IPS-18c (cell line): ENCODE results near the gene GTPBP6.
"Not testable (repeated sequence)": the region's sequence is repeated elsewhere in the genome, so short reads cannot be mapped to it uniquely, and the experiment has no call there.

Experiments
- H3K4me3 ChIP-seq: 2 replicates; pipeline ENCODE4 v1.7.0; 2013; ENCODE audit warnings: low read depth, mild to moderate bottlenecking, low read length, moderate library complexity; ENCODE audit not compliant: insufficient read depth
- H3K9me3 ChIP-seq: one replicate; pipeline ENCODE4 v1.6.1; 2013; ENCODE audit warnings: mild to moderate bottlenecking, low read length, moderate library complexity; ENCODE audit not compliant: control insufficient read depth, insufficient read depth

GTPBP6 gene

GRCh38 chrX:330141-330725 lies 11.6 kb upstream of the GTPBP6 start:
- not testable (repeated sequence) for H3K9me3 ChIP-seq, H3K4me3 ChIP-seq

- Histone ChIP-seq H3K9me3 (no peaks in the 10 kb centered on the region), H3K4me3 (no peak overlapping the region)
These were observed 10.8 kb upstream of the GTPBP6 start for GRCh38 chrX:329291-329910.

DNA sequence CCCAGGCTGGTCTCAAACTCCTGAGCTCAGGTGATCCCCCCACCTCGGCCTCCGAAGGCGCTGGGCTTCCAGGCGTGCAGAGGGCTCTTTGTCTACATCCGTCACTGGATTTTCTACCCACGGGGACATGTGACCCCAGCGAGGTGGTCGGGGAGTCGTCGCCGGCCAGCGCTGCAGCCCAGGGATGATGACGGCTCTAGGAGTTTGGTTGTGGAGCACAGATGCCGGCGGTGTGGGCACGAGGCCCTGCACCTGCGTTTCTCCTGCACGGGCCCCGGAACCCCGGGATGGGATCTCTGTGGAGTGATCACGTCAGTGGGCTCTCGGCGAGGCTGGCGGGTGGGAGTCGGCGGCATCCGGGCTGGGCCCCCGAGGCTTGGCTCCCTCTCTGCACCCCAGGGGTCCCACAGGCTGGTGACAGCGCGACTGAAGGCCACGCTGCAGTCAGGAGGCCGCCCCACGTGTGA lies 9.1 kb upstream of the GTPBP6 start:
- H3K9me3 ChIP-seq = no peaks in the 10 kb centered on the region
- no peak overlapping the region for H3K4me3 ChIP-seq

DNA sequence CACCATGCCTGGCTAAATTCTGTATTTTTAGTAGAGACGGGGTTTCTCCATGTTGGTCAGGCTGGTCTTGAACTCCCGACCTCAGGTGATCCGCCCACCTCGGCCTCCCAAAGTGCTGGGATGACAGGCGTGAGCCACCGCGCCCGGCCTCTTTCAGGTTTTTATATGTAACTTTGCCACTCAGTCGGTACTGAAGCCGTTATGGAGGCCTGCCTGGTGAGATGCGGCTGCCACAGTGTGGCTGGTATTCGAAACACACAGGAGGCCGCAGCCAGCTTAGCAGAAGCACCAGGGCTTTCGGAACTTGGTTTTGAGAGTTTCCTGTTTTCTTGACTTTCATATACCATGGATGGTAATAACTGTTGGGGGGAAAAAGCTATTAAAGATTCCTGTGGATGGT lies 6.1 kb upstream of the GTPBP6 start:
- not testable (repeated sequence) for H3K9me3 ChIP-seq, H3K4me3 ChIP-seq

DNA sequence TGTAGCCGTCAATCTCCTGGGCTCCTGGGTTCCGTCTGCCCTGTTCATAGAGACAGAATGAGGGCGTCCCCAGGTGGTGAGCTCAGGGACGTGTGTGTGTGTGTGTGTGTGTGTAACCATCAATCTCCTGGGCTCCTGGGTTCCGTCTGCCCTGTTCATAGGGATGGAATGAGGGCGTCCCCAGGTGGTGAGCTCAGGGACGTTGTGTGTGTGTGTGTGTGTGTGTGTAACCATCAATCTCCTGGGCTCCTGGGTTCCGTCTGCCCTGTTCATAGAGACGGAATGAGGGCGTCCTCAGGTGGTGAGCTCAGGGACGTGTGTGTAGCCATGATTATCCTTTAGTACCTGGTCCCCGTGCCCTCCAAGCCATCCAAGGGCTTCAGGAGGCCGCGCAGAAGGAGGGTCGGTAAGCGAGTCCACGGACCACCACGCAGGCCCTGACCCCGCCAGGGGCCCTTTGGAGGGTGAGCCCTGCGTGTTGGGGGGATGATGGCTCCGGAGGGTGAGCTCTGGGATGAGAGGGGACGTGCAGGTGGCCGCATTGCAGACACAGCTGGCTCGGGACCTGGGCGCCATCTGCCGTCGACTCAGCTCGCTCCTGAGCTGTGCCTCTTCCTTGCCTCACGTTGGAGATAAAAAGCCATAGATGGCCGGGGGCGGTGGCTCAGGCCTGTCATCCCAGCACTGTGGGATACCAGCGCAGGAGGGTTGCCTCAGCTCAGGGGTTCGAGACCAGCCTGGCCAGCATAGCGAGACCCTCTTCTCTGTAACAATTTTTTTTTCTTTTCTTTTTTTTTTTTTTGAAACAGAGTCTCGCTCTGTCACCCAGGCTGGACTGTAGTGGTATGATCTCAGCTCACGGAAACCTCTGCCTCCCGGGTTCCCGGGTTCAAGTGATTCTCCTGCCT lies 5.4 kb upstream of the GTPBP6 start:
- H3K9me3 ChIP-seq = no peaks in the 10 kb centered on the region
- 0 out of 2 replicates have a peak overlapping the region, but pooled peaks have one; percentile 11 for H3K4me3 ChIP-seq

DNA sequence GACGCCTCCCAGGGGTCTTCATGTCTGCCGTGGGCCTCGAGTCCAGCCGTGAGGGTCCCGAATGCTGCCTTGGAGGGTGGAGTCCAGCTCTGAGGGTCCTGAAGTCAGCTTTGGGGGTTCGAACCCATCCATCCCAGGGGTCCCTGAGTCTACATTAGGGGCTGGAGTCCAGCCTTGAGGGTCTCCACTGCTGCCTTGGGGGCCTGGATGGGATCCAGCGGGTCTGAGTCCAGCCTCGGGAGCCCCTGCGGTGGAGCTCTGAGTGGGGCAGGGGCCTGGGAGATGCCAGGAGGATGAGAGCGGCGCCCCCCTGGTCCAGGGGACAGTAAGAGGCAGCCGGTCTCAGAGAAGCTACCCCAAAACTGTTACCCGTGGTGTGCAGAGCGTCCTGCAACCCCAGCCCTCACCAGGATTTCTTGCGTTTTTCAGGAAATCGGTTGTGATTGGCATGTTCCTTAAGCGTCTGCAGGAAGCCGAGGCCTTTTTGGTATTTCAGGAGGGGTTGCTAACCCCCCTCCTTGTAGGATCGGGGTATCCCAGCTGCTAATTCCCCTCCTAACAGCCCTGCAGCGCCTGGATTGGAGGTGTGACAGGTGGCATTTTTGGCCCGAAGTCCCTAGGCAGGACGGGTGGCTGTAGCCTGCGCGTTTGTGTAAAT lies 1.7 kb upstream of the GTPBP6 start:
- Histone ChIP-seq H3K4me3 (peak overlapping the region; percentile 82), H3K9me3 (no peaks in the 10 kb centered on the region)

- no peaks in the 10 kb centered on the region for H3K9me3 ChIP-seq
- H3K4me3 ChIP-seq = peak overlapping the region; percentile 82
These were observed 1.1 kb upstream of the GTPBP6 start for GRCh38 chrX:319579-320125.

- Histone ChIP-seq H3K4me3 (peak overlapping the region; percentile 91), H3K9me3 (no peaks in the 10 kb centered on the region)
These were observed 393 bp downstream of the GTPBP6 start for GRCh38 chrX:318068-318738.

- H3K9me3 ChIP-seq = no peaks in the 10 kb centered on the region
- H3K4me3 ChIP-seq = no peak overlapping the region; the same call in 1 of the 2 replicates
These were observed 1.1 kb downstream of the GTPBP6 start for GRCh38 chrX:317424-318067.

GRCh38 chrX:316351-317325 lies 2.0 kb downstream of the GTPBP6 start:
- H3K4me3 ChIP-seq = peak overlapping the region; percentile 15; the same call in 1 of the 2 replicates
- no peaks in the 10 kb centered on the region for H3K9me3 ChIP-seq

DNA sequence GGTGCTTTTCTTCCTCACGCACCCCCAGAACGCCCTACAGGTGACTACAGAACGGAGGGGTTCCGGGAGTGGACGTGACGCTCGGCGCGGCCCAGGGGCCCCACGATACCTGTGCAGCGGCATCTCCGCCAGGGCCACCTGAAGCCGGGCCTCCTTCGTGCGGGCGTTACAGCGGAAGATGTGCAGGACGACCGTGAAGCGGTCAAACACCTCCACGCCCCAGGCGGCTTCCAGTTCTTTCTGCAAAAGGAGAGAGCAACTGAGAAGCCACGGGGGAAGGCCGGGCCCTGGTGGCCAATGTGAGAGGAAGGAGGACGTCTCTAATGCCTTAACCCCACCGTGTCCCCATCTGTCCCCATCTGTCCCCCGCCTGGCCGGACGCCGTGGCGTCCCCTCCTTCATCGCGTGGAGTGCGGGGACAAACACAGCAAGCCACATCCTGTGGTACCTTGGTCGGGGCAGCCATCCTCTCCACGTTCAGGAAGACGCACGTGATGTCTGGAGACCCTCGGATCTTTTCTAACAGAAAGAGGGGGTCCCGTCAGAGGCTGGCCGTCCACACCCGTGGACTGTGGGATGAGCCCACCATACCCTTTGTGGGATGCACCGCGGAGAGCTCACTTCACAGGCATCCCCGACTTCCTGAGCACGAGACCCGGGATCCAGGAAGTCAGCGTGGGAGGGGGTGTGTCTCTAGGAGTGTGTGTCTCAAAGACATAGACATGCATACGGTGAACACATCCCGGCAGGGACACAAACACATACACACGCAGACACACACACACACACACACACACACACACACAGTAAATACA lies 3.6 kb downstream of the GTPBP6 start:
- H3K4me3 ChIP-seq = no peak overlapping the region
- H3K9me3 ChIP-seq = no peaks in the 10 kb centered on the region

DNA sequence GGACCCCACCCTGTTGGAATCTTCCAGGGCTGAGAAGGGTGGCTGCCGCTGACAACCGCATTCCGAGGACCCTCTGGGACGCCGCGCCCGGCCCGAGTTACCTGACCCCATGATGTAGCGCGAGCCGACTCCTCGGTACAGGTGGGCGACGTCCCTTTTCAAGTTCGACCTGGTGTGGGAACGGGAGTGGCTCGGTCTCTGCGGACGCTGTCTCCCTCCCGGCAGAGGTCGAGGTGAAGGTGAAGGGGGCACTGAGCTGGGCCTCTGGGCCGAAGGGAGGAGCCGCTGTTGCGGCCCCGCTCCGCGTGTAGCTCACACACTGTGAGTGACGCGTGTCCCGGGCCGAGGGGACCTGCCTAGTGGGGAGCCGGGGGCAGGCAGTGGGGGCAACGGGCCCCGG lies 4.5 kb downstream of the GTPBP6 start:
- Histone ChIP-seq H3K9me3 (no peaks in the 10 kb centered on the region), H3K4me3 (no peak overlapping the region)

GRCh38 chrX:313546-313945 lies 5.0 kb downstream of the GTPBP6 start:
- H3K9me3 ChIP-seq = no peaks in the 10 kb centered on the region
- no peak overlapping the region for H3K4me3 ChIP-seq

DNA sequence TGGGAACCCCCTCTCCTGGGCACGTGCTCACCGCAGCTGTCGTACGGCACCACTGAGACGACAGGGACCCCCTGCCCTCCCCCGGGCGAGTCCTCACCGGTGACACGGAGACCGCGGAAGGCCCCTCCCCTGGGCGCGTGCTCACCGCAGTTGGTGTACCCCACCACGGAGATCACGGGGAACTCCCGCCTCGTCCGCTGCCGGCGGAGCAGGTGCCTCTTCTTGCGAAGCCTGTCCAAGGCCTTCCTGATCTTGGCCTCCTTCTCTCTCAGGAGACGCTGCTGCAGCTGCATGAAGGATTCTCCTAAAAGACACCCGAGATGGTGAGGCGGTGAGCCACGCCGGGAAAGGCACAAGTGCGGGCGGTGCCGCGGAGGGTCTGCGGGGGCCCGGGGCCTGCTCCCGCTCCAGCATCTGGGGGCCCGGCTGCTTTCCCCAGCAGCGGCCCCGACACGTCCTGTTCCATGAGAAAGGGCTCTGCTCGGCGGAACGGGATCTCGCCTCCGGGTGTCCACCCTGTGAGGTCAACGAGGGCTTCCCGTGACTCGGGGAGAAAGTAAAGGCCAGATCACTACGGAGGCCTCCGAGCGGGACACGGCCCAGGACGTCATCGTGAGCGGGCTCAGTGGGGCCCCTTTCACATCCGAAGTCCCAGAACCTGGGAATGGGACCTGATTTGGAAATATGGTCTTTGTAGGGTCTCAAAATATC lies 5.8 kb downstream of the GTPBP6 start:
- Histone ChIP-seq H3K4me3 (no peak overlapping the region), H3K9me3 (no peaks in the 10 kb centered on the region)
